Activated naive CD4-positive, alpha-beta T cell treated with anti-CD3 and anti-CD28 coated beads, Interleukin-2, amount 50 U/mL, for 24 hours (primary cell): ENCODE data around the gene SUV39H2.
"Not testable (repeated sequence)": the region's sequence is repeated elsewhere in the genome, so short reads cannot be mapped to it uniquely, and the experiment has no call there.

Experiments
- H3K27ac Mint-ChIP-seq: one replicate; pipeline ENCODE4 v1.8.0; 2021; ENCODE audit warnings: mild to moderate bottlenecking, mixed read lengths
- H3K27me3 Mint-ChIP-seq: one replicate; pipeline ENCODE4 v1.8.0; 2021; ENCODE audit warnings: mixed read lengths
- H3K36me3 Mint-ChIP-seq: one replicate; pipeline ENCODE4 v1.8.0; 2021; ENCODE audit warnings: mixed read lengths
- H3K4me1 Mint-ChIP-seq: one replicate; pipeline ENCODE4 v1.8.0; 2021; ENCODE audit warnings: mixed read lengths
- H3K4me3 Mint-ChIP-seq: one replicate; pipeline ENCODE4 v1.8.0; 2021; ENCODE audit warnings: mild to moderate bottlenecking, mixed read lengths
- H3K9me3 Mint-ChIP-seq: one replicate; pipeline ENCODE4 v1.8.0; 2021; ENCODE audit warnings: mixed read lengths

Gene SUV39H2

GRCh38 chr10:14859775-14860174 is 18.9 kb upstream of the SUV39H2 start:
- Mint-ChIP-seq H3K9me3 (no peaks in the 10 kb centered on the region), H3K27ac (no peak overlapping the region), H3K36me3 (peaks cover 4% of the 10 kb centered on the region), H3K27me3 (no peaks in the 10 kb centered on the region), H3K4me3 (no peak overlapping the region), H3K4me1 (no peaks in the 10 kb centered on the region)

GRCh38 chr10:14860791-14861190 is 17.9 kb upstream of the SUV39H2 start:
- H3K9me3 Mint-ChIP-seq, result no peaks in the 10 kb centered on the region
- H3K4me1 Mint-ChIP-seq, result no peaks in the 10 kb centered on the region
- H3K4me3 Mint-ChIP-seq, result no peak overlapping the region
- peaks cover 5% of the 10 kb centered on the region for H3K36me3 Mint-ChIP-seq
- peak overlapping the region; percentile 4 for H3K27ac Mint-ChIP-seq
- H3K27me3 Mint-ChIP-seq, result no peaks in the 10 kb centered on the region

GRCh38 chr10:14864466-14864865 is 14.2 kb upstream of the SUV39H2 start:
- not testable (repeated sequence) for H3K4me1 Mint-ChIP-seq, H3K27ac Mint-ChIP-seq, H3K27me3 Mint-ChIP-seq, H3K9me3 Mint-ChIP-seq, H3K4me3 Mint-ChIP-seq, H3K36me3 Mint-ChIP-seq

- H3K27me3 Mint-ChIP-seq, H3K4me1 Mint-ChIP-seq, H3K9me3 Mint-ChIP-seq, H3K27ac Mint-ChIP-seq, H3K36me3 Mint-ChIP-seq, H3K4me3 Mint-ChIP-seq: not testable (repeated sequence)
Observed at GRCh38 chr10:14864871-14865270, 13.8 kb upstream of the SUV39H2 start.

- peaks cover 2% of the 10 kb centered on the region for H3K36me3 Mint-ChIP-seq
- H3K4me1 Mint-ChIP-seq, result peaks cover 13% of the 10 kb centered on the region
- no peak overlapping the region for H3K4me3 Mint-ChIP-seq
- H3K27me3 Mint-ChIP-seq, result no peaks in the 10 kb centered on the region
- H3K27ac Mint-ChIP-seq, result no peak overlapping the region
- no peaks in the 10 kb centered on the region for H3K9me3 Mint-ChIP-seq
Observed at GRCh38 chr10:14873090-14873760, 5.4 kb upstream of the SUV39H2 start.

- peaks cover 29% of the 10 kb centered on the region for H3K4me1 Mint-ChIP-seq
- no peaks in the 10 kb centered on the region for H3K9me3 Mint-ChIP-seq
- peak overlapping the region; percentile 95 for H3K4me3 Mint-ChIP-seq
- no peaks in the 10 kb centered on the region for H3K27me3 Mint-ChIP-seq
- H3K27ac Mint-ChIP-seq, result no peak overlapping the region
- H3K36me3 Mint-ChIP-seq, result no peaks in the 10 kb centered on the region
Observed at GRCh38 chr10:14875941-14876340, 2.7 kb upstream of the SUV39H2 start.

GRCh38 chr10:14876764-14877163 is 1.9 kb upstream of the SUV39H2 start:
- Mint-ChIP-seq H3K27me3 (no peaks in the 10 kb centered on the region), H3K4me1 (peaks cover 35% of the 10 kb centered on the region), H3K36me3 (no peaks in the 10 kb centered on the region), H3K4me3 (peak overlapping the region; percentile 95), H3K27ac (no peak overlapping the region), H3K9me3 (no peaks in the 10 kb centered on the region)

- no peaks in the 10 kb centered on the region for H3K27me3 Mint-ChIP-seq
- peaks cover 4% of the 10 kb centered on the region for H3K36me3 Mint-ChIP-seq
- H3K9me3 Mint-ChIP-seq, result no peaks in the 10 kb centered on the region
- H3K4me1 Mint-ChIP-seq, result peaks cover 40% of the 10 kb centered on the region
- peak overlapping the region; percentile 95 for H3K4me3 Mint-ChIP-seq
- peak overlapping the region; percentile 92 for H3K27ac Mint-ChIP-seq
Observed at GRCh38 chr10:14879124-14879927, 660 bp downstream of the SUV39H2 start.

GRCh38 chr10:14879928-14880193 is 1.2 kb downstream of the SUV39H2 start:
- peak overlapping the region; percentile 79 for H3K27ac Mint-ChIP-seq
- peak overlapping the region; percentile 95 for H3K4me3 Mint-ChIP-seq
- H3K9me3 Mint-ChIP-seq, result no peaks in the 10 kb centered on the region
- no peaks in the 10 kb centered on the region for H3K27me3 Mint-ChIP-seq
- H3K36me3 Mint-ChIP-seq, result peaks cover 4% of the 10 kb centered on the region
- H3K4me1 Mint-ChIP-seq, result peaks cover 40% of the 10 kb centered on the region

- Mint-ChIP-seq H3K27ac (peak overlapping the region; percentile 79), H3K4me3 (peak overlapping the region; percentile 95), H3K4me1 (peaks cover 40% of the 10 kb centered on the region), H3K36me3 (peaks cover 4% of the 10 kb centered on the region), H3K27me3 (no peaks in the 10 kb centered on the region), H3K9me3 (no peaks in the 10 kb centered on the region)
Observed at GRCh38 chr10:14880229-14880628, 1.6 kb downstream of the SUV39H2 start.

GRCh38 chr10:14884082-14884481 is 5.4 kb downstream of the SUV39H2 start:
- Mint-ChIP-seq H3K4me3 (no peak overlapping the region), H3K36me3 (peaks cover 4% of the 10 kb centered on the region), H3K27ac (no peak overlapping the region), H3K27me3 (no peaks in the 10 kb centered on the region), H3K4me1 (peaks cover 31% of the 10 kb centered on the region), H3K9me3 (no peaks in the 10 kb centered on the region)

- no peaks in the 10 kb centered on the region for H3K9me3 Mint-ChIP-seq
- H3K4me1 Mint-ChIP-seq, result peaks cover 7% of the 10 kb centered on the region
- no peaks in the 10 kb centered on the region for H3K27me3 Mint-ChIP-seq
- H3K27ac Mint-ChIP-seq, result no peak overlapping the region
- peaks cover 1% of the 10 kb centered on the region for H3K36me3 Mint-ChIP-seq
- H3K4me3 Mint-ChIP-seq, result no peak overlapping the region
Observed at GRCh38 chr10:14889318-14889717, 10.7 kb downstream of the SUV39H2 start.

GRCh38 chr10:14891151-14891550 is 12.5 kb downstream of the SUV39H2 start:
- Mint-ChIP-seq H3K4me3 (no peak overlapping the region), H3K9me3 (no peaks in the 10 kb centered on the region), H3K36me3 (peaks cover 1% of the 10 kb centered on the region), H3K27me3 (no peaks in the 10 kb centered on the region), H3K4me1 (peaks cover 7% of the 10 kb centered on the region), H3K27ac (no peak overlapping the region)

- Mint-ChIP-seq H3K4me1 (peaks cover 19% of the 10 kb centered on the region), H3K27ac (no peak overlapping the region)
Observed at GRCh38 chr10:14904316-14904732, 25.7 kb downstream of the SUV39H2 start.

GRCh38 chr10:14904864-14905263 is 26.2 kb downstream of the SUV39H2 start:
- Mint-ChIP-seq H3K27me3 (no peaks in the 10 kb centered on the region), H3K4me3 (no peak overlapping the region), H3K4me1 (peaks cover 19% of the 10 kb centered on the region), H3K27ac (no peak overlapping the region), H3K9me3 (no peaks in the 10 kb centered on the region), H3K36me3 (peaks cover 25% of the 10 kb centered on the region)

More at GRCh38 chr10:14904316-14904732, 25.7 kb downstream of the SUV39H2 start:
- H3K9me3 Mint-ChIP-seq, result no peaks in the 10 kb centered on the region
- H3K27me3 Mint-ChIP-seq, result no peaks in the 10 kb centered on the region
- H3K4me3 Mint-ChIP-seq, result no peak overlapping the region
- peaks cover 27% of the 10 kb centered on the region for H3K36me3 Mint-ChIP-seq

- H3K27me3 Mint-ChIP-seq, result no peaks in the 10 kb centered on the region
- peaks cover 29% of the 10 kb centered on the region for H3K36me3 Mint-ChIP-seq
- no peaks in the 10 kb centered on the region for H3K9me3 Mint-ChIP-seq
- peak overlapping the region; percentile 5 for H3K27ac Mint-ChIP-seq
- H3K4me3 Mint-ChIP-seq, result no peak overlapping the region
- peaks cover 22% of the 10 kb centered on the region for H3K4me1 Mint-ChIP-seq
Observed at GRCh38 chr10:14905890-14906289, 27.2 kb downstream of the SUV39H2 start.
